SIG-M5 (cell line): ENCODE measurements around the gene KLHL17.
"Not testable (repeated sequence)": the region's sequence is repeated elsewhere in the genome, so short reads cannot be mapped to it uniquely, and the experiment has no call there.

Experiments
- DNase-seq: peaks from one replicate; lab custom pipeline; 2025; lab: John Stamatoyannopoulos, UW

Gene KLHL17

GRCh38 chr1:1003618-1004419 lies 43.4 kb downstream of the KLHL17 start:
- no peak for DNase-seq

- no peak for DNase-seq
Observed at GRCh38 chr1:1004420-1004779, 44.0 kb downstream of the KLHL17 start.

GRCh38 chr1:1004780-1005697 lies 44.7 kb downstream of the KLHL17 start:
- no peak for DNase-seq

GRCh38 chr1:1005774-1006304 lies 45.5 kb downstream of the KLHL17 start:
- DNase-seq: no peak

- no peak for DNase-seq
Observed at GRCh38 chr1:1006305-1007159, 46.1 kb downstream of the KLHL17 start.

GRCh38 chr1:1010131-1010530 lies 49.7 kb downstream of the KLHL17 start:
- not testable (repeated sequence) for DNase-seq

- no peak for DNase-seq
Observed at GRCh38 chr1:1011396-1011949, 51.1 kb downstream of the KLHL17 start.

GRCh38 chr1:1012736-1013104 lies 52.3 kb downstream of the KLHL17 start:
- not testable (repeated sequence) for DNase-seq

GRCh38 chr1:1013105-1013921 lies 52.9 kb downstream of the KLHL17 start, which contains the start of gene ISG15:
TSS of gene ISG15 (plus strand) at chr1:1013497. CDS start at chr1:1013574, 77 bp downstream.
- DNase-seq: no peak

GRCh38 chr1:1013922-1014648 lies 53.7 kb downstream of the KLHL17 start:
- no peak for DNase-seq

- DNase-seq: no peak
Observed at GRCh38 chr1:1014799-1015681, 54.7 kb downstream of the KLHL17 start.
